HG02759 (cell line): ENCODE results near the gene HABP2.

Experiments used
- ATAC-seq: cut with Tn5 transposase; IDR thresholded peaks from one replicate; pipeline ENCODE4 v1.9.1; 2021; ENCODE audit warnings: mild to moderate bottlenecking, moderate library complexity; ENCODE audit not compliant: unreplicated experiment

The HABP2 gene

GRCh38 chr10:113552701-113553100 is at the start of gene HABP2:
TSS of gene HABP2 (plus strand) at chr10:113553053. CDS start at chr10:113553122, 69 bp downstream.
- no peak for ATAC-seq

GRCh38 chr10:113503930-113504329 is 48.9 kb upstream of the HABP2 start:
- ATAC-seq, result no peak

GRCh38 chr10:113504423-113504822 is 48.4 kb upstream of the HABP2 start:
- no peak for ATAC-seq

- ATAC-seq, result no peak
Observed at GRCh38 chr10:113506476-113506875, 46.4 kb upstream of the HABP2 start.

- no peak for ATAC-seq
Observed at GRCh38 chr10:113511419-113511818, 41.4 kb upstream of the HABP2 start.

GRCh38 chr10:113515161-113515560 is 37.7 kb upstream of the HABP2 start:
- ATAC-seq, result no peak

GRCh38 chr10:113515601-113516000 is 37.3 kb upstream of the HABP2 start:
- ATAC-seq, result no peak

GRCh38 chr10:113516061-113516460 is 36.8 kb upstream of the HABP2 start:
- ATAC-seq, result no peak

- no peak for ATAC-seq
Observed at GRCh38 chr10:113517165-113517900, 35.5 kb upstream of the HABP2 start.

- no peak for ATAC-seq
Observed at GRCh38 chr10:113517901-113518260, 35.0 kb upstream of the HABP2 start.

GRCh38 chr10:113518415-113518814 is 34.4 kb upstream of the HABP2 start:
- no peak for ATAC-seq

GRCh38 chr10:113518816-113519591 is 33.8 kb upstream of the HABP2 start:
- ATAC-seq, result no peak

GRCh38 chr10:113519681-113520115 is 33.2 kb upstream of the HABP2 start:
- no peak for ATAC-seq

- ATAC-seq, result no peak
Observed at GRCh38 chr10:113520261-113520660, 32.6 kb upstream of the HABP2 start.

GRCh38 chr10:113520690-113521474 is 32.0 kb upstream of the HABP2 start:
- no peak for ATAC-seq

GRCh38 chr10:113521475-113521795 is 31.4 kb upstream of the HABP2 start:
- ATAC-seq, result no peak

- ATAC-seq, result no peak
Observed at GRCh38 chr10:113522460-113522859, 30.4 kb upstream of the HABP2 start.

GRCh38 chr10:113523071-113523470 is 29.8 kb upstream of the HABP2 start:
- ATAC-seq, result no peak

GRCh38 chr10:113523628-113524027 is 29.2 kb upstream of the HABP2 start:
- no peak for ATAC-seq

GRCh38 chr10:113524120-113524519 is 28.7 kb upstream of the HABP2 start:
- no peak for ATAC-seq
